ENCODE measurements around the gene ZNF311. TPM values are rescaled to one million over a fixed set of nuclear protein-coding genes. Genes with fewer than 3 reads are reported as not detected.

Gene ZNF311
- total and polyA plus RNA-seq, 2 of the 13 experiments (the other 11 are each of a cell fraction or from before 2014, with no cell fraction given) = not detected

DNA sequence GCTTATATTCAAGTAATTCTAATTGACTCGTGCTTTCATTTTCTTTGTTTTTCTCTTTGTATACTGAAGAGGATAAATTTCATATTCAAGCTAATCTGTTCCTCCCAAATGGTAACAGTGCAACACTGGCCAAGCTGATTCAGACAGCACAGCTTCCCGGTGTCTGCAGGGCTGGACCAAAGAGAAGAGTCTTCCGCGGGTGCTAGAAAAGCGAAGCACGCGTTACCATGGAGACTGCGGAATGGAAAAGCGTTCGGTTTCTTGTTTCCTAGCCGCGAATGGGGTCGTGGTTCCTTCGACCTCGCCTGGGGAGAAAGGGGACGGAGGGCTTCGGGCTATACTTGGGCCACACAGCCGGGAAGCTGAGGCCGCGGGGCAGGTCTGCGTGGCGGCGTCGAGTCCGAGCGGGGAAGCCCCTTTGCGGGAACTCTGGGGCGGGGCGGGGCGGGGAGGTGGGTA is 6.2 kb upstream of the ZNF311 start (continued):
- TF ChIP-seq, protein P1, sequence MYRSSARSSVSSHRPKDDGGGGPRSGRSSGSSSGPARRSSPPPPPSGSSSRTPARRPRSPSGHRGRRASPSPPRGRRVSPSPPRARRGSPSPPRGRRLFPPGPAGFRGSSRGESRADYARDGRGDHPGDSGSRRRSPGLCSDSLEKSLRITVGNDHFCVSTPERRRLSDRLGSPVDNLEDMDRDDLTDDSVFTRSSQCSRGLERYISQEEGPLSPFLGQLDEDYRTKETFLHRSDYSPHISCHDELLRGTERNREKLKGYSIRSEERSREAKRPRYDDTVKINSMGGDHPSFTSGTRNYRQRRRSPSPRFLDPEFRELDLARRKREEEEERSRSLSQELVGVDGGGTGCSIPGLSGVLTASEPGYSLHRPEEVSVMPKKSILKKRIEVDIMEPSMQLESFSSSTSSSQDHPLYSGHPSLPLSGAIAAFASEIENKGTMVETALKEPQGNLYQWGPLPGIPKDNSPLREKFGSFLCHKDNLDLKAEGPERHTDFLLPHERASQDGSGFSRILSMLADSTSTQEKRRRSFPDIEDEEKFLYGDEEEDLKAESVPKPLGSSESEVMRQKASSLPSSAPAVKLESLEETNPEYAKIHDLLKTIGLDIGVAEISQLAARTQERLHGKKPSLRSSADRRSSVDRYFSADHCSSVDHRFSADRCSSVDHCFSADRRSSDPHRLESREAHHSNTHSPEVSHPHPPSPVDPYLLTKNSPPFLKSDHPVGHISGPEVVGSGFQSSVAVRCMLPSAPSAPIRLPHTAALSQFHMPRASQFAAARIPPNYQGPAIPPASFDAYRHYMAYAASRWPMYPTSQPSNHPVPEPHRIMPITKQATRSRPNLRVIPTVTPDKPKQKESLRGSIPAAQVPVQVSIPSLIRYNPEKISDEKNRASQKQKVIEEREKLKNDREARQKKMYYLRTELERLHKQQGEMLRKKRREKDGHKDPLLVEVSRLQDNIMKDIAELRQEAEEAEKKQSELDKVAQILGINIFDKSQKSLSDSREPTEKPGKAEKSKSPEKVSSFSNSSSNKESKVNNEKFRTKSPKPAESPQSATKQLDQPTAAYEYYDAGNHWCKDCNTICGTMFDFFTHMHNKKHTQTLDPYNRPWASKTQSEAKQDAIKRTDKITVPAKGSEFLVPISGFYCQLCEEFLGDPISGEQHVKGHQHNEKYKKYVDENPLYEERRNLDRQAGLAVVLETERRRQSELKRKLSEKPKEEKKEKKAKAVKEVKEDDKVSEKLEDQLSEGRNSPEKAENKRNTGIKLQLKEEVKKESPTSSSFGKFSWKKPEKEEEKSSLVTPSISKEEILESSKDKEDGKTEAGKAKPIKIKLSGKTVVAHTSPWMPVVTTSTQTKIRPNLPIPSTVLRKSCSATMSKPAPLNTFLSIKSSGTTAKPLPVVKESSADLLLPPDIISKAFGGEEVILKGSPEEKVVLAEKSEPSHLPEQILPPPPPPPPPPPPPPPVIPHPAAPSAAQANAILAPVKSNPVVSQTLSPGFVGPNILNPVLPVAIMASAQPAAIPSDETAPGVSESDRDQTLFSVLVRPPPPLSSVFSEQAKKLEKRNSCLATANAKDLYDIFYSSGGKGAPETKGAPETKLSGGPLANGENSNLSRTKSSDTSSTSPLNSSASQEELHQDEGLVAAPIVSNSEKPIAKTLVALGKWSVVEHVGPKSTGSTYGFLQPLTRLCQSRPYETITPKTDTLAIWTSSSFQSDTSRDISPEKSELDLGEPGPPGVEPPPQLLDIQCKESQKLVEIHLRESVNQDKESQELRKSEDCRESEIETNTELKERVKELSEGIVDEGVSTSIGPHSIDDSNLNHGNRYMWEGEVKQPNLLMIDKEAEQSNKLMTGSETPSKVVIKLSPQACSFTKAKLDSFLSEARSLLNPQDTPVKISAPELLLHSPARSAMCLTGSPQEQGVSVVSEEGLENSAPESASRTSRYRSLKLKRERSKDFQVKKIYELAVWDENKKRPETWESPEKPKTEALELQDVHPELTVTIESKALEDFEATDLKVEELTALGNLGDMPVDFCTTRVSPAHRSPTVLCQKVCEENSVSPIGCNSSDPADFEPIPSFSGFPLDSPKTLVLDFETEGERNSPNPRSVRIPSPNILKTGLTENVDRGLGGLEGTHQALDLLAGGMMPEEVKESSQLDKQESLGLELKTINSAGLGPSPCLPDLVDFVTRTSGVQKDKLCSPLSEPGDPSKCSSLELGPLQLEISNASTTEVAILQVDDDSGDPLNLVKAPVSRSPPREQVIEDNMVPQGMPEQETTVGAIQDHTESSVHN (CRISPR knock-in tag; IDR thresholded peaks at IDR 0.05) = no peak
- TF ChIP-seq, protein P2, sequence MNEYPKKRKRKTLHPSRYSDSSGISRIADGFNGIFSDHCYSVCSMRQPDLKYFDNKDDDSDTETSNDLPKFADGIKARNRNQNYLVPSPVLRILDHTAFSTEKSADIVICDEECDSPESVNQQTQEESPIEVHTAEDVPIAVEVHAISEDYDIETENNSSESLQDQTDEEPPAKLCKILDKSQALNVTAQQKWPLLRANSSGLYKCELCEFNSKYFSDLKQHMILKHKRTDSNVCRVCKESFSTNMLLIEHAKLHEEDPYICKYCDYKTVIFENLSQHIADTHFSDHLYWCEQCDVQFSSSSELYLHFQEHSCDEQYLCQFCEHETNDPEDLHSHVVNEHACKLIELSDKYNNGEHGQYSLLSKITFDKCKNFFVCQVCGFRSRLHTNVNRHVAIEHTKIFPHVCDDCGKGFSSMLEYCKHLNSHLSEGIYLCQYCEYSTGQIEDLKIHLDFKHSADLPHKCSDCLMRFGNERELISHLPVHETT (CRISPR knock-in tag; conservative IDR thresholded peaks at IDR 0.05) = no peak
- TF ChIP-seq SMARCC2 (IDR thresholded peaks at IDR 0.05) (no peak), CEBPG (CRISPR knock-in tag; IDR thresholded peaks at IDR 0.05) (no peak)
